Endothelial cell of umbilical vein (primary cell): ENCODE measurements around the gene FAM3D. TPM values are rescaled to one million over a fixed set of nuclear protein-coding genes. Genes with fewer than 3 reads are reported as not detected.

ENCODE experiments used
- BruUV-seq: library from RNA; stranded (reverse); fragments of 400-500 nt; replicated peaks from 2 replicates; lab custom pipeline; 2021; lab: Mats Ljungman, UMichigan
- CTCF ChIA-PET: fragments of 300-600, 350-600 bp; sonication (Branson Sonifier 250); formaldehyde crosslinking; loops from one replicate; lab custom pipeline; 2021; ENCODE audit warnings: antibody characterized with exemption, inconsistent platforms; lab: Charles Lee
- POLR2A ChIA-PET: fragments of 300-600, 350-600 bp; sonication (Branson Sonifier 250); formaldehyde crosslinking; loops from one replicate; lab custom pipeline; 2021; ENCODE audit warnings: antibody characterized with exemption, inconsistent platforms; lab: Charles Lee
- DNase-seq: peaks from one replicate; pipeline ENCODE4 v3.0.0-alpha.2; 2011; ENCODE audit warnings: low read depth, low spot score
- FAIRE-seq: peaks from 2 replicates; lab custom pipeline; 2011; peaks lifted over from hg19 to GRCh38; lab: Jason Lieb, UNC
- H2AFZ ChIP-seq: 2 replicates; pipeline ENCODE4 v1.6.0; 2012; ENCODE audit warnings: low read depth, low read length, control low read depth, inconsistent platforms
- H3K27ac ChIP-seq: 2 replicates; pipeline ENCODE4 v1.5.1; 2011; ENCODE audit warnings: low read depth, mild to moderate bottlenecking, control low read depth, low read length, moderate library complexity; ENCODE audit not compliant: insufficient read depth
- H3K27me3 ChIP-seq, 2 experiments: 2 replicates each; pipeline versions ENCODE4 v1.6.0 to v1.6.1; 2011; ENCODE audit warnings: low read length in 2 of 2, mixed read lengths in 1 of 2; ENCODE audit not compliant: control insufficient read depth in 2 of 2, insufficient read depth in 2 of 2
- H3K36me3 ChIP-seq, 2 experiments: 2 replicates in 1 of 2; 3 replicates in 1 of 2; pipeline ENCODE4 v1.5.1; 2011; ENCODE audit warnings: low read length in 2 of 2, mild to moderate bottlenecking in 1 of 2, moderate library complexity in 1 of 2; ENCODE audit not compliant: control insufficient read depth in 2 of 2, insufficient read depth in 2 of 2; ENCODE audit errors: extremely low read depth in 1 of 2
- H3K4me1 ChIP-seq: 3 replicates; pipeline ENCODE4 v1.5.1; 2011; ENCODE audit warnings: mild to moderate bottlenecking, low read length; ENCODE audit not compliant: control insufficient read depth, insufficient read depth; ENCODE audit errors: extremely low read depth
- H3K4me2 ChIP-seq: 2 replicates; pipeline ENCODE4 v1.6.1; 2011; ENCODE audit warnings: low read length, control low read depth, mixed read lengths; ENCODE audit not compliant: insufficient read depth
- H3K4me3 ChIP-seq, 3 experiments: fragments of 200-600 bp in 1 of 3; sonication (generic), shearing (Covaris generic) in 1 of 3; replicated peaks in 1 of 3; 2 replicates each; pipeline ENCODE4 v1.5.1; 2011 to 2016; ENCODE audit warnings: control low read depth in 3 of 3, low read length in 3 of 3, mild to moderate bottlenecking in 2 of 3, inconsistent platforms in 1 of 3, low read depth in 1 of 3, moderate library complexity in 1 of 3; ENCODE audit not compliant: insufficient read depth in 1 of 3
- H3K79me2 ChIP-seq: 2 replicates; pipeline ENCODE4 v1.6.0; 2012; ENCODE audit warnings: low read length, inconsistent platforms; ENCODE audit not compliant: control insufficient read depth, insufficient read depth
- H3K9ac ChIP-seq: replicated peaks from 2 replicates; pipeline ENCODE3; 2011; ENCODE audit warnings: low read length, control low read depth; ENCODE audit not compliant: insufficient read depth; ENCODE audit errors: extremely low read depth
- H3K9me1 ChIP-seq: replicated peaks from 3 replicates; pipeline ENCODE4 v1.6.0; 2011; ENCODE audit warnings: mild to moderate bottlenecking, low read length; ENCODE audit not compliant: control insufficient read depth, insufficient read depth; ENCODE audit errors: extremely low read depth
- H3K9me3 ChIP-seq: replicated peaks from 2 replicates; pipeline ENCODE4 v1.5.1; 2012; ENCODE audit warnings: low read length, inconsistent platforms; ENCODE audit not compliant: control insufficient read depth, insufficient read depth
- H4K20me1 ChIP-seq: replicated peaks from 2 replicates; pipeline ENCODE3; 2011; ENCODE audit warnings: mild to moderate bottlenecking, low read length; ENCODE audit not compliant: control insufficient read depth, insufficient read depth; ENCODE audit errors: extremely low read depth
- CTCF ChIP-seq, 2 donors: IDR thresholded peaks; 1 replicate in 1 of 2; 2 replicates in 1 of 2; pipeline ENCODE4 v1.5.1; 2011; ENCODE audit warnings: low read length in 2 of 2, mild to moderate bottlenecking in 2 of 2, moderate library complexity in 2 of 2, control low read depth in 1 of 2, inconsistent platforms in 1 of 2, low read depth in 1 of 2; ENCODE audit not compliant: insufficient read depth in 1 of 2; ENCODE audit errors: extremely low read depth in 1 of 2
- EZH2 ChIP-seq: IDR thresholded peaks from 2 replicates; pipeline ENCODE4 v1.6.1; 2012; ENCODE audit warnings: borderline replicate concordance, low read depth, mild to moderate bottlenecking, moderate library complexity, low read length, inconsistent platforms; ENCODE audit not compliant: severe bottlenecking
- FOS ChIP-seq: IDR thresholded peaks from 2 replicates; pipeline ENCODE4 v1.6.1; 2011; ENCODE audit warnings: mild to moderate bottlenecking, low read length, moderate library complexity, borderline replicate concordance; ENCODE audit not compliant: insufficient read depth
- GATA2 ChIP-seq: IDR thresholded peaks from 2 replicates; pipeline ENCODE4 v1.7.0; 2011; ENCODE audit warnings: low read depth, mild to moderate bottlenecking, moderate library complexity, mixed read lengths, low read length; ENCODE audit not compliant: insufficient read length, insufficient read depth
- JUN ChIP-seq: IDR thresholded peaks from 2 replicates; pipeline ENCODE4 v1.6.1; 2011; ENCODE audit warnings: borderline replicate concordance, low read depth; ENCODE audit not compliant: insufficient read length, insufficient read depth
- MAX ChIP-seq: IDR thresholded peaks from 2 replicates; pipeline ENCODE4 v1.6.1; 2011; ENCODE audit not compliant: insufficient read depth, insufficient read length
- MYC ChIP-seq: IDR thresholded peaks from one replicate; pipeline ENCODE4 v1.6.1; 2011; ENCODE audit warnings: mild to moderate bottlenecking, low read depth, low read length
- POLR2A ChIP-seq: IDR thresholded peaks from 2 replicates; pipeline ENCODE4 v1.6.1; 2012; ENCODE audit warnings: low read depth, mild to moderate bottlenecking, control low read depth, low read length
- POLR2AphosphoS5 ChIP-seq: IDR thresholded peaks from 2 replicates; pipeline ENCODE4 v1.6.1; 2012; ENCODE audit warnings: low read depth, mild to moderate bottlenecking, control low read depth, low read length, moderate library complexity; ENCODE audit not compliant: insufficient read depth
- dilution Hi-C: fragments of 300-500 bp; cut with MboI; formaldehyde crosslinking; loops from one replicate; pipeline ENCODE4 v1.15.0; 2019; ENCODE audit warnings: low sequenced_read_pairs; ENCODE audit not compliant: extremely low pct_ligation_motif_present
- intact Hi-C: fragments of 100-400 bp; cut with micrococcal nuclease; formaldehyde crosslinking; loops from one replicate; pipeline ENCODE4 v1.10.0; 2022
- polyA plus RNA-seq, 4 experiments: library from polyadenylated mRNA; depleted of rRNA in 3 of 4; stranded (reverse) in 3 of 4; unstranded in 1 of 4; fragments of >200 nt; gene quantifications; 2 replicates each; pipeline versions ENCODE4 v1.2.1 to v1.2.3, GENCODE V29; 2011 to 2012; ENCODE audit warnings: missing spikeins in 1 of 4
- total RNA-seq: library from RNA; stranded (reverse); gene quantifications from 2 replicates; pipeline ENCODE4 v1.2.3, GENCODE V29; 2021

The FAM3D gene
- total and polyA plus RNA-seq, 2 donors (not counting 3 experiments of a cell fraction or from before 2014, with no cell fraction given) = 0.12 TPM; not detected in 1

- H3K9ac ChIP-seq = no peak overlapping the region
- intact Hi-C loops = no loop called here
- BruUV-seq = no TSS peak
- ChIA-PET CTCF (interaction anchor here (0.7 to 7.2 kb wide), 13 partner anchors 9 to 1218 kb away, joined by 3 to 118 read pairs (median 20); no protein-coding TSS in a partner anchor), POLR2A (interaction anchor here (0.7 kb wide), 1 partner anchor 10 kb away, joined by 3 read pairs; no protein-coding TSS in a partner anchor)
- no peaks in the 10 kb centered on the region for H3K27me3 ChIP-seq
- TF ChIP-seq GATA2 (no peak), FOS (peak; percentile 48)
- H3K4me1 ChIP-seq = peaks cover 7% of the 10 kb centered on the region
- H4K20me1 ChIP-seq = no peaks in the 10 kb centered on the region
- no peaks in the 10 kb centered on the region for H3K79me2 ChIP-seq
- DNase-seq (peak; percentile 11), FAIRE-seq (peak; percentile 86)
- H3K9me1 ChIP-seq = no peaks in the 10 kb centered on the region
- H3K9me3 ChIP-seq = no peaks in the 10 kb centered on the region
- dilution Hi-C loops = no loop called here
- no peaks in the 10 kb centered on the region for H3K36me3 ChIP-seq
- H3K4me2 ChIP-seq = no peak overlapping the region
- peak overlapping the region; percentile 69 for H2AFZ ChIP-seq
- no peak overlapping the region for H3K27ac ChIP-seq
- no peak overlapping the region for H3K4me3 ChIP-seq
These were observed 27.6 kb downstream of the FAM3D start for GRCh38 chr3:58639001-58639400.

DNA sequence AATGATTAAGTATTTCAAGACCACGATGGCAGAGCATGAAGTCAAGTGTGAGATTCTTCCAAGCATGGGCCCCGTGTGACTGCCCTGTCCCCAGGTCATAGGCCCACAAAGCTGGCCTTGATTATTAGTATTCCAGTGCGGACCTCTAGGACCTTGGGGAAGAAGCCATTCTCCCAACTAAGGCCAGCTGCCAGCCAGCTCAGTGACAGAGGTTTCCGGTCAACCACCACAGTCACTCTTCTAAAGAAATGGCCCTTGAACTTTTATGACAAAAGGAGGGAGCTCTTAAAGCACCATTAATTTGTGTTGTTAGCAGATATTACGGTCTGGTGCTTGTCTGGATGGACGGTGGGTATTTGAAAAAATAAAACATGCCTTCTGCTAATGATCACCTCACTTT lies 28.0 kb downstream of the FAM3D start:
- Histone ChIP-seq H3K9ac (no peak overlapping the region), H3K4me2 (no peak overlapping the region), H3K36me3 (no peaks in the 10 kb centered on the region), H3K27ac (no peak overlapping the region), H3K27me3 (no peaks in the 10 kb centered on the region), H4K20me1 (no peaks in the 10 kb centered on the region), H3K4me1 (peaks cover 7% of the 10 kb centered on the region), H3K9me3 (no peaks in the 10 kb centered on the region), H3K79me2 (no peaks in the 10 kb centered on the region), H2AFZ (peak overlapping the region; percentile 69), H3K4me3 (no peak overlapping the region), H3K9me1 (no peaks in the 10 kb centered on the region)
- dilution Hi-C loops (no loop called here), intact Hi-C loops (no loop called here)
- DNase-seq (no peak), FAIRE-seq (no peak)
- CTCF ChIA-PET = interaction anchor here (0.7 to 7.2 kb wide), 12 partner anchors 9 to 1219 kb away, joined by 3 to 118 read pairs (median 22); no protein-coding TSS in a partner anchor
- TF ChIP-seq CTCF (IDR thresholded peaks at IDR 0.05; ENCODE audit: extremely low read depth in 1 of 2, insufficient read depth in 1 of 2, low read depth in 1 of 2, low read length in 2 of 2) (no peak), JUN (no peak), POLR2A (no peak), MAX (no peak), GATA2 (no peak), FOS (no peak), POLR2AphosphoS5 (no peak), EZH2 (no peak), MYC (no peak)
- no TSS peak for BruUV-seq
- POLR2A ChIA-PET = interaction anchor here (0.7 kb wide), 1 partner anchor 10 kb away, joined by 3 read pairs; no protein-coding TSS in a partner anchor
